SK-N-SH (cell line): Measurements from ENCODE around the gene TMPRSS13.

Experiments used
- CHD2 ChIP-seq: fragments of 150-350 bp; IDR thresholded peaks from 2 replicates; pipeline ENCODE4 v1.6.1; 2018; ENCODE audit warnings: low read length; ENCODE audit not compliant: partially characterized antibody
- CTCF ChIP-seq: fragments of 200-600 bp; sonication (generic); IDR thresholded peaks from 2 replicates; pipeline ENCODE4 v1.6.1; 2017; ENCODE audit warnings: antibody characterized with exemption, mild to moderate bottlenecking, moderate library complexity
- ELF1 ChIP-seq: IDR thresholded peaks from 2 replicates; pipeline ENCODE4 v1.4.0; 2012
- EP300 ChIP-seq, 2 experiments: IDR thresholded peaks; 2 replicates each; pipeline versions ENCODE4 v1.4.0 to v1.6.1; 2012; ENCODE audit warnings: borderline replicate concordance in 1 of 2, low read depth in 1 of 2, low read length in 1 of 2
- EZH2phosphoT487 ChIP-seq: fragments of 200-600 bp; sonication (generic); IDR thresholded peaks from 2 replicates; pipeline ENCODE4 v1.6.1; 2017; ENCODE audit warnings: low read depth, mixed run types, mild to moderate bottlenecking, antibody characterized with exemption, moderate library complexity, borderline replicate concordance
- FOXM1 ChIP-seq: IDR thresholded peaks from 2 replicates; pipeline ENCODE4 v1.4.0; 2012; ENCODE audit warnings: low read depth, mild to moderate bottlenecking
- GABPA ChIP-seq: IDR thresholded peaks from 2 replicates; pipeline ENCODE4 v1.4.0; 2012; ENCODE audit warnings: low read depth, mild to moderate bottlenecking
- MXI1 ChIP-seq: IDR thresholded peaks from 2 replicates; pipeline ENCODE4 v1.6.1; 2012; ENCODE audit warnings: mild to moderate bottlenecking, low read depth, low read length, improper control_type of control experiment
- PBX3 ChIP-seq: IDR thresholded peaks from 2 replicates; pipeline ENCODE4; 2012
- POLR2AphosphoS5 ChIP-seq: IDR thresholded peaks from 2 replicates; pipeline ENCODE4 v1.6.1; 2012; ENCODE audit warnings: low read depth, low read length
- RFX5 ChIP-seq: IDR thresholded peaks from 2 replicates; pipeline ENCODE4 v1.6.1; 2012; ENCODE audit warnings: mild to moderate bottlenecking, improper control_type of control experiment, low read length
- SMC3 ChIP-seq: IDR thresholded peaks from 2 replicates; pipeline ENCODE4 v1.6.1; 2012; ENCODE audit warnings: low read depth, low read length, improper control_type of control experiment
- USF1 ChIP-seq: IDR thresholded peaks from 2 replicates; pipeline ENCODE4 v1.4.0; 2012; ENCODE audit warnings: low read depth, borderline replicate concordance
- ZBTB33 ChIP-seq: IDR thresholded peaks from 2 replicates; pipeline ENCODE4 v1.4.0; 2012; ENCODE audit warnings: low read depth, borderline replicate concordance

GRCh38 chr11:117977029-117977428, 47.8 kb upstream of the TMPRSS13 start:
- no peak for TF ChIP-seq GABPA
- TF ChIP-seq SMC3 = no peak
- no peak for TF ChIP-seq CTCF
- TF ChIP-seq USF1 = no peak
- TF ChIP-seq ZBTB33 = no peak
- no peak for TF ChIP-seq ELF1
- TF ChIP-seq MXI1 = no peak
- no peak for TF ChIP-seq PBX3
- TF ChIP-seq EZH2phosphoT487 = no peak
- no peak for TF ChIP-seq FOXM1
- no peak for TF ChIP-seq CHD2
- no peak for TF ChIP-seq EP300 (IDR thresholded peaks at IDR 0.05; ENCODE audit: borderline replicate concordance in 1 of 2, low read depth in 1 of 2, low read length in 1 of 2)
- TF ChIP-seq POLR2AphosphoS5 = no peak
- no peak for TF ChIP-seq RFX5
